ENCODE measurements around the gene POLR2J.

- TF ChIP-seq CTCF (IDR thresholded peaks at IDR 0.05 in 4 of 5, conservative IDR thresholded peaks at IDR 0.05 in 1 of 5), result no peak
- TF ChIP-seq POLR2A (IDR thresholded peaks at IDR 0.05), result no peak
Observed at GRCh38 chr7:102455596-102455995, 23.1 kb downstream of the POLR2J start.

Measured in gastrocnemius medialis (tissue), 4 donors.